Measurements from ENCODE around the gene PIM3.
"Not testable (repeated sequence)": the region's sequence is repeated elsewhere in the genome, so short reads cannot be mapped to it uniquely, and the experiment has no call there.

Gene PIM3

GRCh38 chr22:49972163-49973017, 11.8 kb downstream of the PIM3 start:
- DNase-seq (peak in 1 of 2 donors; percentile 31), ATAC-seq (no peak)
- Mint-ChIP-seq H3K4me3 (no peak overlapping the region), H3K9me3 (peaks cover 7 to 8% of the 10 kb centered on the region in 2 donors), H3K27ac (no peak overlapping the region), H3K27me3 (no peaks in the 10 kb centered on the region), H3K4me1 (peaks cover 44% of the 10 kb centered on the region)

GRCh38 chr22:49973018-49973961, 12.7 kb downstream of the PIM3 start:
- Mint-ChIP-seq H3K27me3 (no peaks in the 10 kb centered on the region), H3K9me3 (peaks cover 7 to 8% of the 10 kb centered on the region in 2 donors), H3K27ac (no peak overlapping the region), H3K4me1 (peaks cover 36% of the 10 kb centered on the region), H3K4me3 (no peak overlapping the region)
- ATAC-seq (no peak), DNase-seq (no peak)

- ATAC-seq (peak; percentile 54), DNase-seq (peak; percentile 66 to 72)
- H3K27ac Mint-ChIP-seq = peak overlapping the region; percentile 51 to 83
- peak overlapping the region; percentile 35 to 40 for H3K4me3 Mint-ChIP-seq
- H3K9me3 Mint-ChIP-seq = peaks cover 18 to 20% of the 10 kb centered on the region in 2 donors
- H3K27me3 Mint-ChIP-seq = no peaks in the 10 kb centered on the region
- peaks cover 25% of the 10 kb centered on the region for H3K4me1 Mint-ChIP-seq
These were observed 15.2 kb downstream of the PIM3 start for GRCh38 chr22:49975543-49976389.

GRCh38 chr22:49976439-49977175, 16.0 kb downstream of the PIM3 start:
- peak; percentile 57 to 76 for DNase-seq

GRCh38 chr22:49977578-49977977, 17.0 kb downstream of the PIM3 start:
- Mint-ChIP-seq H3K27me3 (no peaks in the 10 kb centered on the region), H3K4me1 (peaks cover 22% of the 10 kb centered on the region), H3K27ac (no peak overlapping the region), H3K9me3 (peaks cover 20 to 21% of the 10 kb centered on the region in 2 donors), H3K4me3 (no peak overlapping the region)
- DNase-seq (no peak), ATAC-seq (no peak)

More at GRCh38 chr22:49976439-49977175, 16.0 kb downstream of the PIM3 start:
- no peak overlapping the region for H3K27ac Mint-ChIP-seq
- peak; percentile 66 for ATAC-seq
- H3K4me1 Mint-ChIP-seq = peaks cover 22% of the 10 kb centered on the region
- H3K4me3 Mint-ChIP-seq = no peak overlapping the region
- H3K9me3 Mint-ChIP-seq = peaks cover 20 to 21% of the 10 kb centered on the region in 2 donors
- no peaks in the 10 kb centered on the region for H3K27me3 Mint-ChIP-seq

- H3K27me3 Mint-ChIP-seq = peaks cover 10% of the 10 kb centered on the region
- H3K4me3 Mint-ChIP-seq = no peak overlapping the region
- H3K27ac Mint-ChIP-seq = no peak overlapping the region
- H3K4me1 Mint-ChIP-seq = peaks cover 29% of the 10 kb centered on the region
- H3K9me3 Mint-ChIP-seq = peaks cover 21 to 28% of the 10 kb centered on the region in 2 donors
- ATAC-seq = peak; percentile 18
- peak in 1 of 2 donors; percentile 53 for DNase-seq
These were observed 19.2 kb downstream of the PIM3 start for GRCh38 chr22:49979587-49980264.

DNA sequence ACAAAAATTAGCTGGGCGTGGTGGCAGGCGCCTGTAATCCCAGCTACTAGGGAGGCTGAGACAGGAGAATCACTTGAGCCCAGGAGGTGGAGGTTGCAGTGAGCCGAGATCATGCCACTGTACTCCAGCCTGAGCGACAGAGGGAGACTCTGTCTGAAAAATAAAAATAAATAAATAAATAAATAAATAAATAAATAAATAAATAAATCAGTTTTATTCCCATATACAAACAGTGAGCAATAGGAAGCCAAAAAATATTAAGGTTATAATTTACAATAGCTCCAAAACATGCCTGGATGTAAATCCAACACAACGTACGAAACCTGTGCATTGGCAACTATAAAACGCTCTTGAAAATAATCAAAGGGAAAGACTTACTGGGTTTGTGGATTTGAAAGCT, 21.2 kb downstream of the PIM3 start:
- H3K9me3 Mint-ChIP-seq = peaks cover 23 to 40% of the 10 kb centered on the region in 2 donors
- H3K27me3 Mint-ChIP-seq = peaks cover 26% of the 10 kb centered on the region
- not testable (repeated sequence) for DNase-seq, ATAC-seq, H3K27ac Mint-ChIP-seq, H3K4me3 Mint-ChIP-seq
- peaks cover 13% of the 10 kb centered on the region for H3K4me1 Mint-ChIP-seq

DNA sequence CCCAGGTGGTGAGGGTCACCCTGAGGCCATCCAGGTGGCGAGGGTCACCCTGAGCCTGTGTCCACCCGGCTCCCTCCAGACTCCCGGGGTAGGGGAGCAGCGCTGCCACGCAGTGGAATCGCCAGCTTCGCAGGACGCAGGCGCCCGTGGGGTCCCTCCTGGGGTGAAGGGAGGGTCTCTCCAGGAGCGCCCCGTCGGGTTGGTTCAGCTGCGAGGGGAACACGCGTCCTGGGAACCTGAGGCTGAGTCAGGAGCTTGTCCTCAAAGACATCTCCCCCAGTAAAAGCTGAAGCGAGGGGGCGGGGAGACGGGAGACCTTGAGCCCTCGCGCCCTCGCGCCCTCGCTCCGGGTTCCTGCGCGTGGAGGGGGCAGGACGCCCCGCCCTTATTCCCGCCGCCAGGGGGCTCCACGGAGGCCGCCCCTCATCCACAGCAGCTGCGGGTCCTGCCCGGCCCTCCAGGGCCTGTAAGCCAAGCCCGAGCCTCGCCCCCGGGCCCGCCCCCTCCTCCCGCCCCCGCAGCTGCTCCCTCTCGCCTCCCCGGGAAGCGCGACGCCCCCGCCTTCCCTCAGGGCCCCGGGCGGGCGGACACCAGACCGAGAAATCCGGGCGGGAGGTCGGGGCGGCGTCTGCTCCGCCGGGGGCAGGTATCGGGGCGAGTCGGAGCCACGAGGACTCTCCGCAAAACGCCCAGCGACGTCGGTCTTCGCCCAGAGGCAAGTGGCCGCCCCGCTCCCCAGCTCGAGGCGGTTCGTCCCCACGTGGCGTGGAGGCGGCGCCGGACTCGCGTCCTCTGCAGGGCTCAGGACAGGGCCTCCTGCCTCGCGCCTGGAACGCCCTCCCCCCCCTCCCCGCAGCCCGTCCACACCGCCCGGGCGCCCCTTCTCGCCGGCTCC, 22.8 kb downstream of the PIM3 start:
- Mint-ChIP-seq H3K4me3 (no peak overlapping the region), H3K27me3 (peaks cover 26% of the 10 kb centered on the region), H3K9me3 (peaks cover 23 to 40% of the 10 kb centered on the region in 2 donors), H3K4me1 (peaks cover 13% of the 10 kb centered on the region), H3K27ac (no peak overlapping the region)
- ATAC-seq = peak; percentile 75
- DNase-seq = peak; percentile 36 to 39

DNA sequence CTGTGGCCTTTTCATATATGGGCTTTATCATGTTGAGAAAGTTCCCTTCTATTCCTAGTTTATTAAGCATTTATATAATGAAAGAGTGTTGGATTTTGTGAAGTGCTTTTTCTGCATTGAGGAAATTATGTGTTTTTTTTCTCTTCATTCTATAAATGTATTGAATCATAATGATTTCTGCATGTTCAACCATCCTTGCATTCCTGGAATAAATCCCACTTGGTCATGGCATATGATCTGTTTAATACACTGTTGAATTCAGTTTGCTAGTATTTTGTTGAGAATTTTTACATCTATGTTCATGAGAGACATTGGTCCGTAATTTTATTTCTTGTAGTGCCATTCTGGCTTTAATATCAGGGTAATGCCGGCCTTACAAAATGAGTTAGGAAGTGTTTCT, 25.8 kb downstream of the PIM3 start:
- Mint-ChIP-seq H3K4me3 (no peak overlapping the region), H3K27ac (no peak overlapping the region), H3K27me3 (peaks cover 26% of the 10 kb centered on the region), H3K9me3 (peaks cover 21 to 49% of the 10 kb centered on the region in 2 donors), H3K4me1 (peaks cover 7% of the 10 kb centered on the region)
- ATAC-seq (no peak), DNase-seq (no peak)

- not testable (repeated sequence) for ATAC-seq, DNase-seq, H3K4me3 Mint-ChIP-seq, H3K27ac Mint-ChIP-seq
- H3K4me1 Mint-ChIP-seq = peaks cover 19% of the 10 kb centered on the region
- peaks cover 16% of the 10 kb centered on the region for H3K27me3 Mint-ChIP-seq
- peaks cover 27 to 48% of the 10 kb centered on the region in 2 donors for H3K9me3 Mint-ChIP-seq
These were observed 29.3 kb downstream of the PIM3 start for GRCh38 chr22:49989826-49990225.

- Mint-ChIP-seq H3K27ac (no peak overlapping the region), H3K27me3 (peaks cover 2% of the 10 kb centered on the region), H3K4me3 (no peak overlapping the region), H3K4me1 (peaks cover 19% of the 10 kb centered on the region), H3K9me3 (peaks cover 21 to 34% of the 10 kb centered on the region in 2 donors)
- no peak for DNase-seq
- no peak for ATAC-seq
These were observed 30.6 kb downstream of the PIM3 start for GRCh38 chr22:49991167-49991566.

GRCh38 chr22:49991907-49992533, 31.4 kb downstream of the PIM3 start:
- Mint-ChIP-seq H3K27me3 (no peaks in the 10 kb centered on the region), H3K9me3 (peaks cover 18 to 29% of the 10 kb centered on the region in 2 donors), H3K4me1 (peaks cover 19% of the 10 kb centered on the region), H3K4me3 (no peak overlapping the region), H3K27ac (no peak overlapping the region)
- DNase-seq (no peak), ATAC-seq (no peak)

Measured in stimulated activated naive CD8-positive, alpha-beta T cell treated with anti-CD3 and anti-CD28 coated beads, Interleukin-15, amount 100 ng/mL, for 72 hours (primary cell).